AG08396 (cell line): ENCODE measurements around the gene UBE2D4.
"Not testable (repeated sequence)": the region's sequence is repeated elsewhere in the genome, so short reads cannot be mapped to it uniquely, and the experiment has no call there.

Experiments used
- DNase-seq: peaks from one replicate; pipeline ENCODE4 v3.0.0; 2012; ENCODE audit warnings: low spot score, mixed read lengths

The UBE2D4 gene

DNA sequence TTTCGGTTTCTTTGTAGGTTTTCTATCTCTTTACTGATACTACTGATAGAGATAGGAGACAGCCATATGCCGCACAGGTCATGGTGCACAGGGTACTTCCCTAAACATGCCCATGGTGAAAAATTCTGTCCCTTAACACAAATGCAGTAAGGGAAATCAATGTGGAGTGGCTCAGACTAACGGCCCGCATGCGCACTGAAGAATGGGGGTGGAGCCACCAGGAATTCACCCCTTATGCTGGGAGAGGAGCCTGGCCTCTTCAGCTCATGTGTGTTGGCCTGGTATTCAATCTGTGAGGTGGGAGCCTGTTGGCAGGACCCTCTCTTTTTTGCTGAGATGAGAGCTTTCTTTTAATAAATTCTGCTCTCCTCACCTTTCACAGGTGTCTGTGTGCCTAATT is 11.4 kb upstream of the UBE2D4 start:
- DNase-seq: no peak

DNA sequence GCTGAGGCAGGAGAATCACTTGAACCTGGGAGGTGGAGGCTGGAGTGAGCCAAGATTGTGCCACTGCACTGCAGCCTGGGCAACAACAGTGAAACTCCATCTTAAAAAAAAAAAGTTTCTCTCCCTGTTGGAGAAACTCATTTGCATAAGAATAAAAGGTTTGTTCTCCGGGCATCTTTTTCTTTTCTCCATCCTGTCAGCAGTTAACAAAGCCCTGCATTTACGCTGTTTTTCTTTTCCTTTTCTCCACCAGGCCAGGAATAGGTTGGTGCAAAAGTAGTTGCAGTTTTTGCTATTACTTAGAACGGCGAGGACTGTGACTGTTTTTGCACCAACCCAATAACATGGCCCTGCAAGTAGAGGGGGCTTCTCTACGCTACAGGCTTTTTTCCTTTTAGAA is 10.3 kb upstream of the UBE2D4 start:
- DNase-seq: no peak

DNA sequence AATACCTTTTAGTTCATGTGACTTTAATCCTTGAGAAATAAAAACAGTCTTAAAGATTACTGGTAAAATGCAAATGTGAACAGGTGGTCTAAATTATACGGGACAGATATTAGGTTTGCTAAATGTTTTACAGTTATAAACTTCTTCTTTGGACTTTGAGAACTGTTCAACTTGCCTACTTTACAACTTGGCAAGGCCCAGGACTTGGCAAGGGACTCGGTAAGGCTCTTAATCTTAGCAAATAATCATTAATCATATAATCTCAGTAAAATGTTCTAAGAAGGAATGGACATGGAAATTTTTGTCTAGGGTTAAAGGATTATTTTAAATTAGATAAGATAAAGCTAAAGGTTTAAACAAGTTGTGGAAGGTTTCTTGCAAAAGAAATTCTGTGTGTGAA is 4.8 kb upstream of the UBE2D4 start:
- no peak for DNase-seq

DNA sequence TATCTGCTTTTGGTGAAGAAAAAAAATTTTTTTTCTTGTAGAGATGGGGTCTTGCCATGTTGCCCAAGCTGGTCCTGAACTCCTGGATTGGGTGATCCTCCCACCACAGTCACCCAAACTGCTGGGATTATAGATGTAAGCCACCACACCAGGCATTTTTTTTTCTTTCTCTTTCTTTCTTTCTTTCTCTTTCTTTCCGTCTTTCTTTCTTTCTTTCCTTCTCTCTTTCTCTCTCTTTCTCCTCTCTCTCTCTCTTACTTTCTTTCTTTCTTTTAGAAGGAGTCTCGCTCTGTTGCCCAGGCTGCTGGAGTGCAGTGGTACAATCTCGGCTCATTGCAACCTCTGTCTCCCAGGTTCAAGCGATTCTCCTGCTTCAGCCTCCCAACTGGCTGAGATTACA is 3.5 kb upstream of the UBE2D4 start:
- no peak for DNase-seq

DNA sequence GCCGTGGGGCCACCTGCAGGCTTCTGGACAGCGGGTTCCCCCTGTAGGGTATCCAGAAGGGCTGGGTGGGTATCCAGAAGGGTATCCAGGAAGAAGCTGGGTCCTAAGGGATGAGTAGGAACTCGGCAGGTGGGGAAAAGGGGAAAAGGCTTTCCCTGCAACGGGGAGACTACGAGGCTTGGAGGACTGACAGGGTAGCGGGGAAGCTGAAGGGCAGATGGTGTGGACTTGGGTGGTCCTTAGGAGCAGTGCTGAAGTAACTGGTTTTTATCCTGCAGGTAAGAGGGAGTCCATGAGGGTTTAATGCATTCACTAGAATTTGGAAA is 525 bp downstream of the UBE2D4 start:
- DNase-seq: no peak

DNA sequence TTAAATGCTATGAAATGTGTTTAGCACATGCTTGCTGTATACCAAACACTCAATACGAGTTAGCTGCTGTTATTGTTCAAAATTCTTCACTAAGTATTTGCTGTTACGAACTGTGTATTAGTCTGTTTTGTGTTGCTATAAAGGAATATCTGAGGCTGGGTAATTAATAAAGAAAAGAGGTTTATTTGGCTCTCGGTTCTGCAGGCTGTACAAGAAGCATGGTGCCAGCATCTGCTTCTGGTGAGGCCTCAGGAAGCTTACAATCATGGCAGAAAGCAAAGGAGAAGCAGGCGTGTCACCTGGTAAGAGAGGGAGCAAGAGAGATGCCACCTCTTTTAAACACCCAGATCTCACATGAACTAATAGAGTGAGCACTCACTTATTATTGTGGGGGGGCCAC is 1.6 kb downstream of the UBE2D4 start:
- no peak for DNase-seq

DNA sequence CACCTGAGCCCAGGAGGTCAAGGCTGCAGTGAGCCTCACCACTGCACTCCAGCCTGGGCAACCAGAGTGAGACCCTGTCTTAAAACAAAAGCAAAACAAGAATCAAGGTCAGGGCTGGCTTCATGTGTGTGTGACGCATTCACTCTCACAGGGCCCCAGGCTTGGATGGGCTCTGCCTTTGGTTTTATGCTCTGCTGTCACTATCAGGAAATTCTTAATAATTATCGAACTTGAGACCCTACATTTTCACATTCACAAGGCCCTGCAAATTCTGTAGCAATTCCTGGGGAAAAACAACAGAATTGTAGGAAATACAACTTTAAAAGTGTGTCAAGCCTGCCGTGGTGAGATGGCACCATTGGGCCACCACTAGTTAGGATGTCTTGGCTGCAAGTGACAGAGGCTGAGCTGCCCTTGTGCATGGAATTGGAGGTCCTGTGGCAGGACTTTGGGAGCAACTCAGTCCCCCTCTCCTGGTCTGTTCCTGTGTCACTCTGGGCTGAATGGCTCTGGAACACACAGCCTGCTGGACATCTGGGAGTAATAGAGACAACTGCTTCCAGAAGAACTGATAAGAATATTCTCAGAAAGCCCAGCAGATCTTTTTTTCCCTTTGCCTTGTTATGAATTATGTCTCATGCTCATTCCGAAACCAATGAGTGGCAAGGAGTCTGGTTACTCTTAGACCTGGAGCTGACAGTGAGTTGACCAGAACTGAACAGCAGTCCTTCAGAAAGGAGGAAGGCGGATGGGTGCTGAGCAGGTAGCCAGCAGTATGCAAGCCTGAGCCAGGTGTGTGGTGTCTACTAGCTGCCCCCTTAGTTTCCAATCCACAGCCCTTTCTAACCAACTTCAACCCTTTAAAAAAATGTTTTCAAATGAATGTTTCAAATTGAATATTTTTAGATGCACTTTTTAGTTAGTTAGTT is 3.6 kb downstream of the UBE2D4 start:
- DNase-seq: no peak

DNA sequence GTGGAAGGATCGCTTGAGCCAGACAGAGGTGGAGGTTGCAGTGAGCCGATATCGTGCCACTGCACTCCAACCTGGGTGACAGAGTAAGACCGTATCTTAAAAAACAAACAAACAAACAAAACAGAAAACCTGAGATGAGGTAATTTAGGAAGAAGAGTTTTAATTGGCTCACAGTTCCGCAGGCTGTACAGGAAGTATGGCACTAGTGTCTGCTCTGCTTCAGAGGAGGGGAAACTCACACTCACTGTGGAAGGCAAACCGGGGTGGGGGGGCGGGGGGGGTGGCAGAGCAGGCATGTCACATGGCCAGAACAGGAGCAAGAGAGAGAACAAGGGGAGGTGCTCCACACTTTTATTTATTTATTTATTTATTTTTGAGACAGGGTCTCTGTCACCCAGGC is 5.1 kb downstream of the UBE2D4 start:
- DNase-seq: no peak

DNA sequence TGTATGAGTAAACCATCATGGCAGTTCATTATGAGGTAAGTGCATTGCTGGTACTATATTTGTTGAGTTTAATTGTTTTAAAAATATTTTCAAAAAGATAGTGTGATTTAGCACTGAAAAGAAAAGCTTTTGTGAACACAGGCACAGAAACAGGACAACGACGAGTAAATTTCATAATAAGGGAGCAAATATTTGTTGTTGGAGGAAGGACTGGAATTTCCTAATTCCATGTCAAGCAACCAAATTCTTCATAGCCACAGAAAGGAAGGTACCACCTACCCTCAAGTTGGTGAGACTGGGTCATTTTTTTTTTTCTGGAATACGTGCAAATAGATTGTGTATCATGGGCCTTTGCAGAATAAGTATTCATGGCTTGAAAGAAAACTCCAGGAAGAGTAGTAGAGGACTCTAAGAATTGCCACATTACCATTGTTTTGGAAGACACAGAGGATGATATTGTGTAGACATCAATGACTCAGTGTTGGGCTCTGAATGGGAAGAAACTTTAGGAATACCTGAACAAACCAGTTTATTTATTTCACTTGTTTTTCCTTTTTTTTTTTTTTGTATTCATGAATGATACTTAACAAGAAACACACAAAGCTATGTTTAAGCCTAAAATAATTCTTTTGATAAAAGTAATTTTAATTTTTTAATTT is 7.8 kb downstream of the UBE2D4 start:
- no peak for DNase-seq

DNA sequence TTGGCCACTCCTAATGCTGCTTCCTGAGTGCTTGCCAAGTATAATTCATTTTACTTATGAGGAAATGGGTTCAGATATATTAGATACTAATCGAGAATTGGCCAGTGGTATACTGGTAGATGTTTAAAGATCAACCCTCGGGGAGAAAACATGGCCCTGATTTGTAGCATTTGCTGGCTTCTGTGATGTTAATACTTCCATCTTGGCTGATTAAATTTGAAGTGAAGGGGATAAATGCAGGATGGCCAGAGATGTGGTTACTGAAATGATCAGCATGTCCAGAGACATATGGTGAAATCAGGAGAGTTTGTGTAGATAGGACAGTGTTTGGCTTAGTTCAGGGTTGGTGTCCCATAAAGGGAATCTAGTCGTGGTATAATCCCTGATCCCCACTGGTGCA is 11.2 kb downstream of the UBE2D4 start:
- no peak for DNase-seq

DNA sequence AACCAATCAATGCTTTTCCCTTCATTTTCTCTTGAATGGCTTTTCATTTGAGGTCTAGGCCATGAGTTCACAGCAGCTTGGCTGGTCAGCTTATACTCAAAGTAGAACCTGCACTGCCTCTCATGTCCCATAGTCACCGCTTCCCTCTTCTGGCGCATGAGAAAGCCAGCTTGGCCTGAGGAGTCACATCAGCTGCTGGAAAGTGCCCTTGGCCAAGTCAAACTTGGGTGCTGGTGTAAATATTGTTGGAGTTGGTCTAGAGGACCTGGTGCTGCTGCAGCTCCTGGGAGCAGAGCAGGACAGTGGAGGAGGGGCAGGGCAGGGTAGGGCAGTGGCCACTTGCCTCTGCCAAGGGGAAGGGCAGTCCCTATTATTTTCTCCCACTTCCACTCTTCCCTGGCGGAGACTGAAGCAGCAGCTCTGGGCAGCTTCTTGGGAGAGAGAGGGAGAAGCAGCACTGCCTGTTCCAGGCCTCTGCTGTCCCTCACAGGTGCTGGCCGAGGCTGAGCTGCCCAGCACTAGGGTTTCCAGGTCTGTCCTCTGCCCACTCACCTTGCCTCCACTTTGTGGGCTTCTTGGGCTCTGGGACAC is 12.8 kb downstream of the UBE2D4 start:
- DNase-seq: no peak

DNA sequence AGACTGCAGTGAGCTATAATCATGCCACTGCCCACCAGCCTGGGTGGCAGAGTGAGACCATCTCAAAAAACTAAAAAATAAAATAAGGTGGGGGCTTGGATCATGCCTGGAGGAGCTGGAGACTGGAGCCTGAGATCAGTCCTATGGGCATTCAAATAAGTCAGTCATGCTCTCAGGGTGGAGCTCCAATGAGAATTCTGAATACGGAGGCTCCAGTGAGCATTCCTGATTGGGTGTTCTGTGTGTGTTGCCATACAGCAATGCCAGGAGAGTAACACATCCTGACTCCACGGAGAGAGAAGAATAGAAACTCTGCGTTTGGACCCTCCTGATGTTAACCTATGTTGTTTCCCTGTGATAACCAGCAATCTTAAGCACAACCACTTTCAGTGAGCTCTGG is 16.0 kb downstream of the UBE2D4 start:
- no peak for DNase-seq

DNA sequence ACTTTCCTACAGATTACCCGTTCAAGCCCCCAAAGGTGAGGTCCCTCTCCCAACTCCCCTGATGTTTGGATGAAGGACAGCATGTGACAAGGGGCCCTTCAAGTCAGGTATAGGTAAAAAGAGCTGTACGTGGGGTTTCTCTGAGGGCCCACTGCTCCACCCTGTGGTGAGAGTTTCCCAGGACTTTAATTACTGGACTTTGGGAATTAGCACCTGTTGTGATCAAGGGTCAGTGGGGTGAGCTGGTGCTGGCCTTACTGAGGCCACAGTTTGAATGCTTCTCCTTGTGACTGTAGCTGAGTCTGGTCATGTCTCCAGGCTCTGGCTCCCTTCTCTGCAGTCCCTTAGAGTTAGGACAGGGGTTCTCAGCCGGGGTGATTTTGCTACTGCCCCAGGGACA is 16.8 kb downstream of the UBE2D4 start:
- DNase-seq: no peak

DNA sequence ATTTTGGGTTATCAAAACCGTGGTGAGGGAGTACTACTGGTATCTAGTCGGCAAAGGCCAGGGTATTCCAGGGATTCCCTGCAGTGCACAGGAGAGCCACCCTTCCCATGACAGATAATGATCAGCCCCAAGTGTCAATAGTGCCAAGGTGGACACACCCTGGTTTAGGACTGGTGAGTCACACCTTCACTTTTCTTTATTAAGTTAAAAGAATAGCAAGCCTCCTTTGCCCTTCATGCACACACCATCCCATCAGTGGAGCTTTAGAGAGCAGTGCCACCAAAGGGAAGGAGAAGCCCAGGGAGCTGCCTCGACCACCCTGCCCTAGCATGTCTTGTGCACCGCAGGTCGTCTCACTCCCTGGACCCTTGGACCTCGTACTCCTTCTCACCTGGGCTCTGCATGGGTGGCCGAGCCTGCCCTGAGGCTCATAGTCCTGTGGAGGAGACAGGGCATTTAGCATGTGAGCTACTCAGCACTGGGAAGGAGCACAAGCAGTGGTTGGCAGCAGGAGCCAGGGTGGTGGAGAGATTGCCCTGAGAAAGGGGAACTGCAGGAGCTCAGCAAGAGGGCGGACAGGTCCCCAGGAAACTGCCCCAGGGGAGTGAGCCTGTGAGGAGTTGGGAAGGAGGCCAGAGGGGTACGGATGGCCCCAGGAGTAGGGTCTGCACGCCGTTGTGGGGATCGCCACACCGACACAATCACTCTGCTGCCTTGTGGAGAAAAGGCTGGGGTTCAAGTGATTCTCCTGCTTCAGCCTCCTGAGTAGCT is 17.4 kb downstream of the UBE2D4 start:
- no peak for DNase-seq

DNA sequence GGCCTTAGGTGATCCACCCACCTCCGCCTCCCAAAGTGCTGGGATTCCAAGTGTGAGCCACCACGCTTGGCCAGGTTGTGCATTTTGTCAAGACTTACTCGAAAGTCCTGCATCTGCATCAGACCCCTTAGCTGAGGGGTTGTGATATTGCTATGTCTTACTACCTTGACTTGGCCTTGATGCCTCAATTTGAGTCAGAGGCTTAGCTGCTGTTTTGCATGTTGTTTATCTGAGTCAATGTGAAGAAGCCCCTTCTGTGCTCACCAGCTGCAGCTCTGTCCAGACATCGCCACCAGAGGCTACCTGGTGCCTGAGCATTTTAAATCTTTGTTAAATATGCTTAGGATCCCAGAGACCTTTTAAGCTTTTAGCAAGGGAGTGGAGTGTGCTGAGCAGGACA is 18.1 kb downstream of the UBE2D4 start:
- DNase-seq: no peak

DNA sequence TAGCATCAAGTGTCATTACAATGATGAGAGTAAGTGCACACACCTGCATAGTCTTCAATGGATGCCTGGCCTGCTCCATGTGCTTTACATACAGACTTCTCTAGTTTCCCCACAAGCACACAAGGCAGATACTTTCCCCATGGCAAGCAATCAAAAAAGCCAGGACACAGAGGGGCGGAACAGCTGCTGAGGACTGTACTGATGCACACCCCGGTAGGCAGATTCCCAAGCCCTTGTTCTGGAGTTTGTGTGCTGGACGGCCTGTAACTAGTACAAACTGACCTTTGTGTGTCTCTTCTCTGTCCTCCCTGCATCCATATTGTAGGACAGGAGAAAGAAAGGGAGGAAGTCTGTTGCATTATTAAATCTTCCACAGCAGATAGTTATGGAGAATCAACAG is 25.8 kb downstream of the UBE2D4 start:
- DNase-seq: no peak

DNA sequence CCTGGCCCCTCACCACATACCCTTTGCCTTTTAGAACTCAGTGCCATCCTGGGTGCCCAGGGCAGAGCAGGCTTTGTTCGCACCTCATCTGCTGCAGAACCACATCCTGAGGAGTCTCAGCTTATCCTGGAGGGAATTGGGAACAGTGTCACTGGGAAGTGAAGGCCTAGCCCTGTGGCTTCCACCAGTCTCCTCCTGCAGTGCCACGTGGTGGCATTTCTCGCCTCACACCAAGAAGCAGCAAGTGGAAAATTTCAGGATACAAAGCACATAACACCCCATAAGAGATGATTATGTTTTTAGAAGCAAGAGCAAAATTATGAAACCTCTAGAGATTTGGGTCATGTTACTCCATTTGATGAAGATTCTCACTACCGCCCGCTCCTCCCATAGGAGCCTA is 26.8 kb downstream of the UBE2D4 start:
- DNase-seq: no peak

DNA sequence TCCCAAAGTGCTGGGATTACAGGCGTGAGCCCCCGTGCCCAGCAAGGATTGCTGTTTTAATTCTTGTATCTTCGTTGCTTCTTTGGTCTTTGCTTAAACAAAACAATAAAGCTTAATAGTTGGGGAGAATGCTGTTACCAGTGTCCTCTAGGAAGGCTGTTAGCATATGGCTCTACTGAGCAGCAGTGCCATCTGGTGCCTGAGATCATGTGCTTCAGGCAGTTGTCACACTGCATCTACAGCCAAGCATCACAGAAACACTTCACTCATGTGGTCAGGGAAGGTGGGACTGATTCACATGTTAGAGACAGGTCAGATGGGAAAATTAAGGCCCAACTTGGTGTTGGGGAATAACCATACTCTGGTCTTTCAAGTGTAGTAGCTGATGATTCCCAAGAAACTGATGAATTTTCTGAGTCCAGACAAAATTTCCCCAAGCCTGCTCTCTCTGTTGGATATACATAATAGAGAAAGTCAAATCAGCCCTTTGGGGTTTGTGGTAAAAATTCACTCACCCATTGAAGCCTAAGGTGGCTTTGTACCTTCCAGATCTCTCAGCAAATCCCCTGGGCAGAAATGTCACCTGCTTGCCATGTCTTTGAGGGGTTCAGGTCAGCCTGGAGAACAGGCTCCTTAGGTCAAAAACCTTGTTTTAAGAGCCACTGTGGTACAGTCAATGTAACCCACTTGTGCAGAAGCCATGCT is 28.4 kb downstream of the UBE2D4 start:
- DNase-seq: peak; percentile 74

DNA sequence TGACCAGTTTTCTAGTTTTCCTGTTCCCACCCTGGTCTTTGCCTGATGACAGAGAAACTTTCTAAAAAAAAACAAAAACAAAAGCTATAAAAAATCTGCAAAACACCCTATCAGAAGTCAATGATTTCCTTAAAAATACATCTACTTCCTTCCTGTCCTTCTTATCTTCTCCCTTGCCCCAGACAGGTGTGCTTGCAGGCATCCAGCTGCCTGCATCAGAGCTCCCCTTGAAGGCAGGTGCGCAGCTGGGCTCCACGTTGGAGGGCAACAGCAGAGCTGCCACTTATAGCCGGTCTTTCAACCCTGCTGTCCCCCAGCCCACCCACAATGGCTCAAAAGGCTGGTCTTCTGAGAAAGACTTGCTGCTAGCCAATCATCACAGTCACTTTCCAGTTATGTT is 29.8 kb downstream of the UBE2D4 start:
- DNase-seq: no peak

DNA sequence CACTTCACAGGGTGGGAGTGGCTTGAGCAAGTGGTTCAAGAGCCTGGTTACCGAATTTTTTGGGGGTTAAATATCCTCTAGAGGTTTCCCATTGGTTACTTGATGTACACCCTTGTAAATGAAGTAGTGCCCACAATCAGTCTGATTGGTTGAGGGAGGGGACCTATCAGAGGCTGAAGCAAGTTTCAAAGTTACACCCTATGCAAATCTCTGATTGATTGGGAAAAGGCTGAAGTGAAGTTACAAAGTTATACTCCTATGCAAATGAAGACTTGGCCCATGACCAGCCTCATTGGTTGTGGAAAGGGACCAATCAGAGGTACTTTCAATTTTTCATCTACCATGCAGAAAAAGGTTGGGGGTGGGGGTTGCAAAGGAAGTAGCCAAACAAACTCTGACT is 34.7 kb downstream of the UBE2D4 start:
- no peak for DNase-seq

DNA sequence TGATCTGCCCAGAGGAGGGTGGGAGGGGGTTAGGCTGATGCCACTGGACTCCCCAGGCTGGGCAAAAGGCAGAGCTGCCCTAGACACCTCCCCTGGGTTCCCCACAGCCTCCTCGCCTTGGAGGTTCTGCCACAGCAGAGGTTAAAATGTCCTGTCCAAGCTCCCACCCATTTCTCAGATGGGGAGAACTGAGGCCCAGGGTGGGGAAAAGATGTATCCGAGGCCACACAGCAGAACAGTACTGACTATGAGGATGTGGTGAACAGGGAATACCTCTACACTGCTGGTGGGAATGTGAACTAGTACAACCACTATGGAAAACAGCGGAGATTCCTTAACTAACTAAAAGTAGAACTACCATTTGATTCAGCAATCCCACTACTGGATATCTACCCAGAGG is 40.2 kb downstream of the UBE2D4 start:
- not testable (repeated sequence) for DNase-seq
